ENCODE data around the gene PUSL1.

Gene PUSL1

GRCh38 chr1:1307923-1308755 lies at the start of gene PUSL1, which contains the start of gene ACAP3:
Gene PUSL1, plus strand, starts transcription at chr1:1308597. Its CDS starts 47 bp downstream, at chr1:1308644.
Gene ACAP3, minus strand, starts transcription at chr1:1307930. Its CDS starts 115 bp downstream, at chr1:1307815.
- H3K27ac ChIP-seq (ENCODE audit: low read depth, low read length): peak within 1 kb of the TSS; percentile 94; the same call in 1 of the 2 replicates
- peaks cover 45% of the 10 kb centered on the region for H3K4me1 ChIP-seq (ENCODE audit: control insufficient read depth, insufficient read depth, low read length)
- H3K9ac ChIP-seq (ENCODE audit: low read length): peak within 1 kb of the TSS; percentile 85
- no peaks in the 10 kb centered on the region for H3K9me3 ChIP-seq (ENCODE audit: control insufficient read depth, insufficient read depth, low read depth, low read length)
- H3K36me3 ChIP-seq (ENCODE audit: control insufficient read depth, insufficient read depth, low read length): peaks cover 33% of the 10 kb centered on the region
- H3K4me3 ChIP-seq (ENCODE audit: low read depth, low read length): peak within 1 kb of the TSS; percentile 89
- H3K27me3 ChIP-seq (ENCODE audit: control insufficient read depth, insufficient read depth, low read length): no peaks in the 10 kb centered on the region; the same call in 1 of the 2 replicates

- H3K9me3 ChIP-seq (ENCODE audit: control insufficient read depth, insufficient read depth, low read depth, low read length): no peaks in the 10 kb centered on the region
- no peak overlapping the region for H3K4me3 ChIP-seq (ENCODE audit: low read depth, low read length)
- no peak overlapping the region for H3K27ac ChIP-seq (ENCODE audit: low read depth, low read length)
- peaks cover 15% of the 10 kb centered on the region for H3K4me1 ChIP-seq (ENCODE audit: control insufficient read depth, insufficient read depth, low read length)
- no peaks in the 10 kb centered on the region for H3K27me3 ChIP-seq (ENCODE audit: control insufficient read depth, insufficient read depth, low read length)
- peaks cover 80% of the 10 kb centered on the region for H3K36me3 ChIP-seq (ENCODE audit: control insufficient read depth, insufficient read depth, low read length)
- H3K9ac ChIP-seq (ENCODE audit: low read length): no peak overlapping the region
Observed at GRCh38 chr1:1259119-1259488, 49.3 kb upstream of the PUSL1 start.

- Histone ChIP-seq H3K4me1 (ENCODE audit: control insufficient read depth, insufficient read depth, low read length) (peaks cover 15% of the 10 kb centered on the region), H3K9ac (ENCODE audit: low read length) (no peak overlapping the region), H3K36me3 (ENCODE audit: control insufficient read depth, insufficient read depth, low read length) (peaks cover 78% of the 10 kb centered on the region), H3K9me3 (ENCODE audit: control insufficient read depth, insufficient read depth, low read depth, low read length) (no peaks in the 10 kb centered on the region), H3K4me3 (ENCODE audit: low read depth, low read length) (no peak overlapping the region), H3K27me3 (ENCODE audit: control insufficient read depth, insufficient read depth, low read length) (no peaks in the 10 kb centered on the region), H3K27ac (ENCODE audit: low read depth, low read length) (no peak overlapping the region)
Observed at GRCh38 chr1:1259540-1259939, 48.9 kb upstream of the PUSL1 start.

- peaks cover 78% of the 10 kb centered on the region for H3K36me3 ChIP-seq (ENCODE audit: control insufficient read depth, insufficient read depth, low read length)
- H3K27ac ChIP-seq (ENCODE audit: low read depth, low read length): no peak overlapping the region
- no peaks in the 10 kb centered on the region for H3K27me3 ChIP-seq (ENCODE audit: control insufficient read depth, insufficient read depth, low read length)
- no peak overlapping the region for H3K4me3 ChIP-seq (ENCODE audit: low read depth, low read length)
- no peaks in the 10 kb centered on the region for H3K9me3 ChIP-seq (ENCODE audit: control insufficient read depth, insufficient read depth, low read depth, low read length)
- no peak overlapping the region for H3K9ac ChIP-seq (ENCODE audit: low read length)
- H3K4me1 ChIP-seq (ENCODE audit: control insufficient read depth, insufficient read depth, low read length): peaks cover 15% of the 10 kb centered on the region
Observed at GRCh38 chr1:1259951-1260600, 48.3 kb upstream of the PUSL1 start.

GRCh38 chr1:1260843-1261560 lies 47.4 kb upstream of the PUSL1 start:
- Histone ChIP-seq H3K9me3 (ENCODE audit: control insufficient read depth, insufficient read depth, low read depth, low read length) (no peaks in the 10 kb centered on the region), H3K9ac (ENCODE audit: low read length) (no peak overlapping the region), H3K4me1 (ENCODE audit: control insufficient read depth, insufficient read depth, low read length) (peaks cover 18% of the 10 kb centered on the region), H3K36me3 (ENCODE audit: control insufficient read depth, insufficient read depth, low read length) (peaks cover 78% of the 10 kb centered on the region), H3K4me3 (ENCODE audit: low read depth, low read length) (no peak overlapping the region), H3K27ac (ENCODE audit: low read depth, low read length) (no peak overlapping the region), H3K27me3 (ENCODE audit: control insufficient read depth, insufficient read depth, low read length) (no peaks in the 10 kb centered on the region)

GRCh38 chr1:1262071-1262470 lies 46.3 kb upstream of the PUSL1 start:
- Histone ChIP-seq H3K9ac (ENCODE audit: low read length) (no peak overlapping the region), H3K9me3 (ENCODE audit: control insufficient read depth, insufficient read depth, low read depth, low read length) (no peaks in the 10 kb centered on the region), H3K4me1 (ENCODE audit: control insufficient read depth, insufficient read depth, low read length) (peaks cover 18% of the 10 kb centered on the region), H3K36me3 (ENCODE audit: control insufficient read depth, insufficient read depth, low read length) (peaks cover 72% of the 10 kb centered on the region), H3K27ac (ENCODE audit: low read depth, low read length) (no peak overlapping the region), H3K4me3 (ENCODE audit: low read depth, low read length) (no peak overlapping the region), H3K27me3 (ENCODE audit: control insufficient read depth, insufficient read depth, low read length) (no peaks in the 10 kb centered on the region)

GRCh38 chr1:1262758-1263157 lies 45.6 kb upstream of the PUSL1 start:
- no peak overlapping the region for H3K27ac ChIP-seq (ENCODE audit: low read depth, low read length)
- peaks cover 74% of the 10 kb centered on the region for H3K36me3 ChIP-seq (ENCODE audit: control insufficient read depth, insufficient read depth, low read length)
- no peak overlapping the region for H3K9ac ChIP-seq (ENCODE audit: low read length)
- no peak overlapping the region for H3K4me3 ChIP-seq (ENCODE audit: low read depth, low read length)
- no peaks in the 10 kb centered on the region for H3K27me3 ChIP-seq (ENCODE audit: control insufficient read depth, insufficient read depth, low read length)
- H3K4me1 ChIP-seq (ENCODE audit: control insufficient read depth, insufficient read depth, low read length): peaks cover 14% of the 10 kb centered on the region
- no peaks in the 10 kb centered on the region for H3K9me3 ChIP-seq (ENCODE audit: control insufficient read depth, insufficient read depth, low read depth, low read length)

- no peaks in the 10 kb centered on the region for H3K9me3 ChIP-seq (ENCODE audit: control insufficient read depth, insufficient read depth, low read depth, low read length)
- no peak overlapping the region for H3K27ac ChIP-seq (ENCODE audit: low read depth, low read length)
- H3K4me3 ChIP-seq (ENCODE audit: low read depth, low read length): no peak overlapping the region
- H3K27me3 ChIP-seq (ENCODE audit: control insufficient read depth, insufficient read depth, low read length): no peaks in the 10 kb centered on the region
- H3K36me3 ChIP-seq (ENCODE audit: control insufficient read depth, insufficient read depth, low read length): peaks cover 79% of the 10 kb centered on the region
- H3K9ac ChIP-seq (ENCODE audit: low read length): no peak overlapping the region
- peaks cover 5% of the 10 kb centered on the region for H3K4me1 ChIP-seq (ENCODE audit: control insufficient read depth, insufficient read depth, low read length)
Observed at GRCh38 chr1:1264026-1264425, 44.4 kb upstream of the PUSL1 start.

GRCh38 chr1:1264868-1265272 lies 43.5 kb upstream of the PUSL1 start:
- no peaks in the 10 kb centered on the region for H3K9me3 ChIP-seq (ENCODE audit: control insufficient read depth, insufficient read depth, low read depth, low read length)
- H3K36me3 ChIP-seq (ENCODE audit: control insufficient read depth, insufficient read depth, low read length): peaks cover 72% of the 10 kb centered on the region
- no peak overlapping the region for H3K27ac ChIP-seq (ENCODE audit: low read depth, low read length)
- no peaks in the 10 kb centered on the region for H3K27me3 ChIP-seq (ENCODE audit: control insufficient read depth, insufficient read depth, low read length)
- no peak overlapping the region for H3K4me3 ChIP-seq (ENCODE audit: low read depth, low read length)
- H3K4me1 ChIP-seq (ENCODE audit: control insufficient read depth, insufficient read depth, low read length): peaks cover 3% of the 10 kb centered on the region; the same call in 1 of the 2 replicates
- no peak overlapping the region for H3K9ac ChIP-seq (ENCODE audit: low read length)

GRCh38 chr1:1267488-1268283 lies 40.7 kb upstream of the PUSL1 start:
- H3K36me3 ChIP-seq (ENCODE audit: control insufficient read depth, insufficient read depth, low read length): peaks cover 64% of the 10 kb centered on the region
- no peak overlapping the region for H3K4me3 ChIP-seq (ENCODE audit: low read depth, low read length)
- no peaks in the 10 kb centered on the region for H3K9me3 ChIP-seq (ENCODE audit: control insufficient read depth, insufficient read depth, low read depth, low read length)
- no peak overlapping the region for H3K27ac ChIP-seq (ENCODE audit: low read depth, low read length)
- no peaks in the 10 kb centered on the region for H3K27me3 ChIP-seq (ENCODE audit: control insufficient read depth, insufficient read depth, low read length)
- peaks cover 11% of the 10 kb centered on the region for H3K4me1 ChIP-seq (ENCODE audit: control insufficient read depth, insufficient read depth, low read length)
- H3K9ac ChIP-seq (ENCODE audit: low read length): no peak overlapping the region

All from HUES6 (cell line).